Measurements from ENCODE around the gene NUSAP1.

DNA sequence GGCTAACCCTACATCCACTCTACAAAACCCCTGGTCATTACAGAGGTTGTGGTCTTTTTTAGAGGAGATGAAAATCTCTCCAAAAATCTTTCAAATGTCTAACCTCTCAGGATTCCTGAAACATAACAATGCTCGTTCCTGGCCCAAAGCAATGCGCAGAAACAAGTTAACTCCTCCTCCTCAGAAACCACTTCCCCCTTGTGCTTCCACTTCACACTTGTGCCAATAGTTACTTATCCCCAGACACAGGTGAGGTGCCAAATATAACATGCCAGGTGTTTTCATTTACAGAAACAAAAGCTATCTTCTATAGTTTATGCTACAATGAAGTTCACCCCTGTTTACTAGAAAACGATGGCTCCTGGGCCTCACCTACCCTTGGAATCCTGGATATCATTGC lies 63.4 kb downstream of the NUSAP1 start:
- TF ChIP-seq, protein P1, sequence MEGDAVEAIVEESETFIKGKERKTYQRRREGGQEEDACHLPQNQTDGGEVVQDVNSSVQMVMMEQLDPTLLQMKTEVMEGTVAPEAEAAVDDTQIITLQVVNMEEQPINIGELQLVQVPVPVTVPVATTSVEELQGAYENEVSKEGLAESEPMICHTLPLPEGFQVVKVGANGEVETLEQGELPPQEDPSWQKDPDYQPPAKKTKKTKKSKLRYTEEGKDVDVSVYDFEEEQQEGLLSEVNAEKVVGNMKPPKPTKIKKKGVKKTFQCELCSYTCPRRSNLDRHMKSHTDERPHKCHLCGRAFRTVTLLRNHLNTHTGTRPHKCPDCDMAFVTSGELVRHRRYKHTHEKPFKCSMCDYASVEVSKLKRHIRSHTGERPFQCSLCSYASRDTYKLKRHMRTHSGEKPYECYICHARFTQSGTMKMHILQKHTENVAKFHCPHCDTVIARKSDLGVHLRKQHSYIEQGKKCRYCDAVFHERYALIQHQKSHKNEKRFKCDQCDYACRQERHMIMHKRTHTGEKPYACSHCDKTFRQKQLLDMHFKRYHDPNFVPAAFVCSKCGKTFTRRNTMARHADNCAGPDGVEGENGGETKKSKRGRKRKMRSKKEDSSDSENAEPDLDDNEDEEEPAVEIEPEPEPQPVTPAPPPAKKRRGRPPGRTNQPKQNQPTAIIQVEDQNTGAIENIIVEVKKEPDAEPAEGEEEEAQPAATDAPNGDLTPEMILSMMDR (conservative IDR thresholded peaks at IDR 0.05; ENCODE audit: low read depth, low read length): no peak
- TF ChIP-seq SMC3 (IDR thresholded peaks at IDR 0.05; ENCODE audit: low read depth, low read length): no peak
- TF ChIP-seq RAD21 (IDR thresholded peaks at IDR 0.05; ENCODE audit: low read length): no peak
- no peak for TF ChIP-seq POLR2A (IDR thresholded peaks at IDR 0.05; ENCODE audit: low read depth, low read length)
